Measurements from ENCODE around the gene ZNF727. TPM values are rescaled to one million over a fixed set of nuclear protein-coding genes. Genes with fewer than 3 reads are reported as not detected.
"Not testable (repeated sequence)": the region's sequence is repeated elsewhere in the genome, so short reads cannot be mapped to it uniquely, and the experiment has no call there.

Gene ZNF727
- total RNA-seq, 1 donor from 2014 or later, result not detected

DNA sequence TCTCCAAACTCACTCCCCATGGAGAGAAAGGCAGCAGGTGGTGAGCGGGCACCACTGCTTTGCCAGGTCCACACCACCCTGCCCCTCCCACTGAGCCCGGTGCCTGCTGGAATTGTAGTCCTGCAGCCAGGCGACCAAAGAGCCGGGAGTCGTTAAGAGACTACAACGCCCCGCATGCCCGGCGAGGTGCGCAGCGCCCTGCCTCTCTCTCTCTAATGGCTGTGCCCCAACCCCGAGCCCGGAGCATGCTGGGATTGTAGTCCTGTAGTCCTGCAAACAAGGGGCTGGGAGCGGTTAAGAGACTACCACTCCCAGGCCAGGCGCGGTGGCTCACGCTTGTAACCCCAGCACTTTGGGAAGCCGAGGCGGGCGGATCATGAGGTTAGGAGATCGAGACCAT is 8.1 kb upstream of the ZNF727 start:
- H4K20me1 ChIP-seq (ENCODE audit: low read depth), result no peaks in the 10 kb centered on the region
- no peak overlapping the region for H3K4me2 ChIP-seq
- Mint-ChIP-seq H3K4me3 (no peak overlapping the region), H3K4me1 (no peaks in the 10 kb centered on the region), H3K27me3 (ENCODE audit: insufficient read depth, low read depth) (peaks cover 2% of the 10 kb centered on the region), H3K36me3 (no peaks in the 10 kb centered on the region), H3K9me3 (peaks cover 73% of the 10 kb centered on the region), H3K27ac (no peak overlapping the region)
- no peaks in the 10 kb centered on the region for H3K79me2 ChIP-seq (ENCODE audit: low read depth)
- no peaks in the 10 kb centered on the region for H3K27me3 ChIP-seq
- no peaks in the 10 kb centered on the region for H3K36me3 ChIP-seq
- H3K27ac ChIP-seq, result no peak overlapping the region
- no peaks in the 10 kb centered on the region for H3K4me1 ChIP-seq
- TF ChIP-seq EZH2phosphoT487 (IDR thresholded peaks at IDR 0.05) (no peak), EZH2 (IDR thresholded peaks at IDR 0.05) (no peak)
- TF ChIP-seq, protein P1, sequence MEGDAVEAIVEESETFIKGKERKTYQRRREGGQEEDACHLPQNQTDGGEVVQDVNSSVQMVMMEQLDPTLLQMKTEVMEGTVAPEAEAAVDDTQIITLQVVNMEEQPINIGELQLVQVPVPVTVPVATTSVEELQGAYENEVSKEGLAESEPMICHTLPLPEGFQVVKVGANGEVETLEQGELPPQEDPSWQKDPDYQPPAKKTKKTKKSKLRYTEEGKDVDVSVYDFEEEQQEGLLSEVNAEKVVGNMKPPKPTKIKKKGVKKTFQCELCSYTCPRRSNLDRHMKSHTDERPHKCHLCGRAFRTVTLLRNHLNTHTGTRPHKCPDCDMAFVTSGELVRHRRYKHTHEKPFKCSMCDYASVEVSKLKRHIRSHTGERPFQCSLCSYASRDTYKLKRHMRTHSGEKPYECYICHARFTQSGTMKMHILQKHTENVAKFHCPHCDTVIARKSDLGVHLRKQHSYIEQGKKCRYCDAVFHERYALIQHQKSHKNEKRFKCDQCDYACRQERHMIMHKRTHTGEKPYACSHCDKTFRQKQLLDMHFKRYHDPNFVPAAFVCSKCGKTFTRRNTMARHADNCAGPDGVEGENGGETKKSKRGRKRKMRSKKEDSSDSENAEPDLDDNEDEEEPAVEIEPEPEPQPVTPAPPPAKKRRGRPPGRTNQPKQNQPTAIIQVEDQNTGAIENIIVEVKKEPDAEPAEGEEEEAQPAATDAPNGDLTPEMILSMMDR (IDR thresholded peaks at IDR 0.05), result no peak
- peaks cover 16% of the 10 kb centered on the region for H3K9me3 ChIP-seq (ENCODE audit: low read depth)
- no peaks in the 10 kb centered on the region for H3F3A ChIP-seq (ENCODE audit: low read depth)
- H2AFZ ChIP-seq (replicated peaks), result no peak overlapping the region
- DNase-seq (ENCODE audit: low spot score), result no peak
- no peak overlapping the region for H3K4me3 ChIP-seq
- H3K9ac ChIP-seq, result no peak overlapping the region

DNA sequence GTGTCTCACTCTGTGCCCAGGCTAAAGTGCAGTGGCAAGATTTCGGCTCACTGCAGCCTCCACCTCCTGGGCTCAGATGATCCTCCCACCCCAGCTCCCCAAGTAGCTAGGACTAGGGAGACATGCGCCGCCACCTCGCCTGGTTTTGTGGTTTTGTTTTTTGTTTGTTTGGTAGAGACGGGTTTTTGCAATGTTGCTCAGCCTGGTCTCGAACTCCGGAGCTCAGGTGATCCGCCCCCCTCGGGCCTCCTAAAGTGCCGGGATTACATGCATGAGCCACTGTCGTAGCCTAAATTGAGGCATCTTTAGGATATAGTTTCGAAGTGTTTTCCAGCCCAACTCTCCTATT is 781 bp downstream of the ZNF727 start:
- Histone ChIP-seq H3F3A (ENCODE audit: low read depth) (no peaks in the 10 kb centered on the region), H3K4me2 (no peak overlapping the region), H3K4me3 (no peak overlapping the region), H3K9ac (no peak overlapping the region), H3K9me3 (ENCODE audit: low read depth) (peaks cover 14% of the 10 kb centered on the region), H3K27me3 (no peaks in the 10 kb centered on the region), H2AFZ (replicated peaks) (no peak overlapping the region), H3K4me1 (no peaks in the 10 kb centered on the region), H3K79me2 (ENCODE audit: low read depth) (no peaks in the 10 kb centered on the region), H4K20me1 (ENCODE audit: low read depth) (no peaks in the 10 kb centered on the region), H3K27ac (no peak overlapping the region), H3K36me3 (no peaks in the 10 kb centered on the region)
- no peak overlapping the region for H3K27ac Mint-ChIP-seq
- no peak for TF ChIP-seq EZH2 (IDR thresholded peaks at IDR 0.05)
- no peak for TF ChIP-seq EZH2phosphoT487 (IDR thresholded peaks at IDR 0.05)
- TF ChIP-seq, protein P1 (IDR thresholded peaks at IDR 0.05), result no peak
- peaks cover 8% of the 10 kb centered on the region for H3K27me3 Mint-ChIP-seq (ENCODE audit: insufficient read depth, low read depth)
- no peaks in the 10 kb centered on the region for H3K36me3 Mint-ChIP-seq
- H3K4me3 Mint-ChIP-seq, result no peak overlapping the region
- H3K9me3 Mint-ChIP-seq, result peaks cover 55% of the 10 kb centered on the region
- DNase-seq (ENCODE audit: low spot score), result no peak
- H3K4me1 Mint-ChIP-seq, result no peaks in the 10 kb centered on the region

DNA sequence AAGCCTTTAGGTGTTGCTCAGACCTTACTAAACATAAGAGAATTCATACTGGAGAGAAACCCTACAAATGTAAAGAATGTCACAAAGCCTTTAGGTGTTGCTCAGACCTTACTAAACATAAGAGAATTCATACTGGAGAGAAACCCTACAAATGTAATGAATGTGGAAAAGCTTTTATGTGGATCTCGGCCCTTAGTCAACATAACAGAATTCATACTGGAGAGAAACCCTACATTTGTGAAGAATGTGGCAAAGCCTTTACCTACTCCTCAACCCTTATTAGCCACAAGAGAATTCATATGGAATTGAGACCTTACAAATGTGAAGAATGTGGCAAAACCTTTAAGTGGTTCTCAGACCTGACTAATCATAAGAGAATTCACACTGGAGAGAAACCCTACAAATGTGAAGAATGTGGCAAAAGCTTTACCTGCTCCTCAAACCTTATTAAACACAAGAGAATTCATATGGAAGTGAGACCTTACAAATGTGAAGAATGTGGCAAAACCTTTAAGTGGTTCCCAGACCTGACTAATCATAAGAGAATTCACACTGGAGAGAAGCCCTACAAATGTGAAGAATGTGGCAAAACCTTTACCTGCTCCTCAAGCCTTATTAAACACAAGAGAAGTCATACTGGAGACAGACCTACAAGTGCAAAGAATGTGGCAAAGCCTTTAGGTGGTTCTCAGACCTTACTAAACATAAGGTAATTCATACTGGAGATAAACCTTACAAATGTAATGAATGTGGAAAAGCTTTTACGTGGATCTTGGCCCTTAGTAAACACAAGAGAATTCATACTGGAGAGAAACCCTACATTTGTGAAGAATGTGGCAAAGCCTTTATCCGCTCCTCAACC is 32.8 kb downstream of the ZNF727 start:
- peaks cover 75% of the 10 kb centered on the region for H3K9me3 Mint-ChIP-seq
- H3K4me2 ChIP-seq; H3K79me2 ChIP-seq (ENCODE audit: low read depth); H4K20me1 ChIP-seq (ENCODE audit: low read depth); H3K4me1 ChIP-seq; H3K36me3 ChIP-seq; H3K4me3 Mint-ChIP-seq; H3K27me3 Mint-ChIP-seq (ENCODE audit: insufficient read depth, low read depth); H3K27ac ChIP-seq; H3K27me3 ChIP-seq; DNase-seq (ENCODE audit: low spot score); H3K4me1 Mint-ChIP-seq; H3K27ac Mint-ChIP-seq; H3K4me3 ChIP-seq; H2AFZ ChIP-seq (replicated peaks); H3K36me3 Mint-ChIP-seq; H3K9ac ChIP-seq; H3F3A ChIP-seq (ENCODE audit: low read depth): not testable (repeated sequence)
- peaks cover 52% of the 10 kb centered on the region for H3K9me3 ChIP-seq (ENCODE audit: low read depth)

DNA sequence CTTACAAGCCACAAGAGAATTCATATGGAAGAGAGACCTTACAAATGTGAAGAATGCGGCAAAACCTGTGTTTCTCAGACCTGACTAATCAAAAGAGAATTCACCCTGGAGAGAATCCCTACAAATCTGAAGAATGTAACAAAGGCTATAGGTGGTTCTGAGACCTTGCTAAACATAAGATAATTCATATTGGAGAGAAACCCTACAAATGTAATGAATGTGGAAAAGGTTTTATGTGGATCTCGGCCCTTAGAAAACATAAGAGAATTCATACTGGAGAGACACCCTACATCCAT is 33.4 kb downstream of the ZNF727 start:
- H3K9me3 ChIP-seq (ENCODE audit: low read depth), result peaks cover 51% of the 10 kb centered on the region
- H3K27me3 Mint-ChIP-seq (ENCODE audit: insufficient read depth, low read depth), result no peaks in the 10 kb centered on the region
- DNase-seq (ENCODE audit: low spot score), result no peak
- H3K4me1 Mint-ChIP-seq, result no peaks in the 10 kb centered on the region
- H3K9me3 Mint-ChIP-seq, result peaks cover 71% of the 10 kb centered on the region
- TF ChIP-seq EZH2 (IDR thresholded peaks at IDR 0.05) (no peak), EZH2phosphoT487 (IDR thresholded peaks at IDR 0.05) (no peak)
- TF ChIP-seq, protein P1 (IDR thresholded peaks at IDR 0.05), result no peak
- no peak overlapping the region for H3K4me3 ChIP-seq
- H3K4me1 ChIP-seq, result no peaks in the 10 kb centered on the region
- no peak overlapping the region for H2AFZ ChIP-seq (replicated peaks)
- H3F3A ChIP-seq (ENCODE audit: low read depth), result no peaks in the 10 kb centered on the region
- H3K36me3 Mint-ChIP-seq, result no peaks in the 10 kb centered on the region
- no peak overlapping the region for H3K4me2 ChIP-seq
- H3K27ac ChIP-seq, result no peak overlapping the region
- no peaks in the 10 kb centered on the region for H3K79me2 ChIP-seq (ENCODE audit: low read depth)
- no peaks in the 10 kb centered on the region for H4K20me1 ChIP-seq (ENCODE audit: low read depth)
- no peak overlapping the region for H3K9ac ChIP-seq
- no peaks in the 10 kb centered on the region for H3K36me3 ChIP-seq
- no peak overlapping the region for H3K4me3 Mint-ChIP-seq
- no peaks in the 10 kb centered on the region for H3K27me3 ChIP-seq
- H3K27ac Mint-ChIP-seq, result no peak overlapping the region

All from neural progenitor cell (in vitro differentiated cells).